ENCODE data around the gene IGSF21. TPM values are rescaled to one million over a fixed set of nuclear protein-coding genes. Genes with fewer than 3 reads are reported as not detected.

Gene IGSF21
- total RNA-seq, 4 donors from 2014 or later: 0.31 to 3.5 (median 1.7) TPM

- TF ChIP-seq CTCF (IDR thresholded peaks at IDR 0.05) (no peak), EP300 (IDR thresholded peaks at IDR 0.05) (no peak), POLR2AphosphoS5 (IDR thresholded peaks at IDR 0.05) (no peak), POLR2A (IDR thresholded peaks at IDR 0.05) (no peak)
- Histone ChIP-seq H3K9me3 (peaks cover 0 to 10% (median 0%) of the 10 kb centered on the region in 3 donors), H3K4me3 (no peak overlapping the region), H3K36me3 (no peaks in the 10 kb centered on the region), H3K4me1 (no peaks in the 10 kb centered on the region), H3K27me3 (peaks cover 79% of the 10 kb centered on the region), H3K27ac (no peak overlapping the region)
- ATAC-seq: no peak
- WGBS, 2 donors (ENCODE audit: low coverage in 1 of 2): 10 to 15% methylated on average over 2 to 7 of the region's 7 CpGs
Measured at GRCh38 chr1:18064534-18064933, 43.1 kb upstream of the IGSF21 start.

GRCh38 chr1:18066576-18066975 is 41.0 kb upstream of the IGSF21 start:
- H3K4me3 ChIP-seq: no peak overlapping the region
- H3K27me3 ChIP-seq: peaks cover 81% of the 10 kb centered on the region
- no peaks in the 10 kb centered on the region for H3K4me1 ChIP-seq
- no peak for TF ChIP-seq CTCF (IDR thresholded peaks at IDR 0.05)
- no CpG with 5 or more reads among the region's 5 CpGs for WGBS, 2 donors (ENCODE audit: low coverage in 1 of 2)
- no peak overlapping the region for H3K27ac ChIP-seq
- no peaks in the 10 kb centered on the region for H3K36me3 ChIP-seq
- peaks cover 0 to 8% (median 0%) of the 10 kb centered on the region in 3 donors for H3K9me3 ChIP-seq
- ATAC-seq: no peak

- ATAC-seq: no peak
- no peak overlapping the region for H3K4me3 ChIP-seq
- H3K27me3 ChIP-seq: peaks cover 70% of the 10 kb centered on the region
- H3K36me3 ChIP-seq: no peaks in the 10 kb centered on the region
- H3K9me3 ChIP-seq: no peaks in the 10 kb centered on the region
- TF ChIP-seq POLR2A (IDR thresholded peaks at IDR 0.05): no peak
- TF ChIP-seq CTCF (IDR thresholded peaks at IDR 0.05): no peak
- no peak for TF ChIP-seq EP300 (IDR thresholded peaks at IDR 0.05)
- no peak for TF ChIP-seq POLR2AphosphoS5 (IDR thresholded peaks at IDR 0.05)
- no peaks in the 10 kb centered on the region for H3K4me1 ChIP-seq
- 48% methylated on average over 4 of the region's 4 CpGs; no CpG with 5 or more reads in 1 of the 2 donors for WGBS, 2 donors (ENCODE audit: low coverage in 1 of 2)
- H3K27ac ChIP-seq: no peak overlapping the region
Measured at GRCh38 chr1:18069903-18070302, 37.7 kb upstream of the IGSF21 start.

GRCh38 chr1:18072066-18072465 is 35.5 kb upstream of the IGSF21 start:
- Histone ChIP-seq H3K27ac (no peak overlapping the region), H3K4me3 (no peak overlapping the region), H3K9me3 (no peaks in the 10 kb centered on the region), H3K4me1 (no peaks in the 10 kb centered on the region), H3K27me3 (peaks cover 63% of the 10 kb centered on the region), H3K36me3 (no peaks in the 10 kb centered on the region)
- WGBS, 2 donors (ENCODE audit: low coverage in 1 of 2): 67 to 75% methylated on average over 6 to 9 of the region's 9 CpGs
- no peak for TF ChIP-seq EP300 (IDR thresholded peaks at IDR 0.05)
- no peak for TF ChIP-seq POLR2A (IDR thresholded peaks at IDR 0.05)
- no peak for TF ChIP-seq CTCF (IDR thresholded peaks at IDR 0.05)
- TF ChIP-seq POLR2AphosphoS5 (IDR thresholded peaks at IDR 0.05): no peak
- ATAC-seq: no peak

GRCh38 chr1:18073066-18073642 is 34.4 kb upstream of the IGSF21 start:
- Histone ChIP-seq H3K9me3 (no peaks in the 10 kb centered on the region), H3K4me1 (no peaks in the 10 kb centered on the region), H3K4me3 (no peak overlapping the region), H3K27ac (no peak overlapping the region), H3K36me3 (no peaks in the 10 kb centered on the region), H3K27me3 (peaks cover 62% of the 10 kb centered on the region)
- WGBS, 2 donors (ENCODE audit: low coverage in 1 of 2): 61% methylated on average over 10 of the region's 11 CpGs; no CpG with 5 or more reads in 1 of the 2 donors
- no peak for TF ChIP-seq EP300 (IDR thresholded peaks at IDR 0.05)
- no peak for ATAC-seq

Data from gastroesophageal sphincter (tissue), 4 donors.